K562 (cell line): ENCODE data around the gene CLEC4F.

Experiments
- ZNF165 ChIP-seq: fragments of 250-450 bp; sonication (Bioruptor Pico); IDR thresholded peaks from 2 replicates; pipeline ENCODE4 v1.4.0; 2020; ENCODE audit warnings: borderline replicate concordance
- TF ChIP-seq, protein P1 (sequence below): fragments of 450-650 bp; conservative IDR thresholded peaks from 2 replicates; pipeline ENCODE4 v1.6.1; 2016; ENCODE audit warnings: missing genetic modification characterization, low read depth, mild to moderate bottlenecking, missing compliant biosample characterization, moderate library complexity

GRCh38 chr2:70833246-70833645, 12.8 kb upstream of the CLEC4F start:
- no peak for TF ChIP-seq ZNF165 (CRISPR knock-in tag)
- TF ChIP-seq, protein P1, sequence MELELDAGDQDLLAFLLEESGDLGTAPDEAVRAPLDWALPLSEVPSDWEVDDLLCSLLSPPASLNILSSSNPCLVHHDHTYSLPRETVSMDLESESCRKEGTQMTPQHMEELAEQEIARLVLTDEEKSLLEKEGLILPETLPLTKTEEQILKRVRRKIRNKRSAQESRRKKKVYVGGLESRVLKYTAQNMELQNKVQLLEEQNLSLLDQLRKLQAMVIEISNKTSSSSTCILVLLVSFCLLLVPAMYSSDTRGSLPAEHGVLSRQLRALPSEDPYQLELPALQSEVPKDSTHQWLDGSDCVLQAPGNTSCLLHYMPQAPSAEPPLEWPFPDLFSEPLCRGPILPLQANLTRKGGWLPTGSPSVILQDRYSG (tag): no peak
